Hypothalamus (tissue), 51 donors: ENCODE data around the gene WDR74.
"Not testable (repeated sequence)": the region's sequence is repeated elsewhere in the genome, so short reads cannot be mapped to it uniquely, and the experiment has no call there.

Source experiments
- DNase-seq, 51 donors: peaks; one replicate each; lab custom pipeline; 2025; lab: John Stamatoyannopoulos, UW

Gene WDR74

GRCh38 chr11:62839050-62839945, at the start of gene WDR74:
Gene WDR74 (minus strand): TSS chr11:62839590. CDS start chr11:62839570, 20 bp downstream.
- DNase-seq, result peak; percentile 55 to 99 (median 88)

- no peak for DNase-seq
Measured at GRCh38 chr11:62889126-62889483, 49.7 kb upstream of the WDR74 start.

- no peak for DNase-seq
Measured at GRCh38 chr11:62888406-62888805, 49.0 kb upstream of the WDR74 start.

GRCh38 chr11:62885137-62885750, 45.9 kb upstream of the WDR74 start:
- DNase-seq, result no peak

GRCh38 chr11:62883673-62884072, 44.3 kb upstream of the WDR74 start:
- DNase-seq, result peak in 14 of 51 donors; percentile 10 to 47 (median 34)

- no peak for DNase-seq
Measured at GRCh38 chr11:62882788-62883501, 43.6 kb upstream of the WDR74 start.

GRCh38 chr11:62882431-62882749, 43.0 kb upstream of the WDR74 start:
- no peak for DNase-seq

GRCh38 chr11:62881579-62882430, 42.4 kb upstream of the WDR74 start:
- DNase-seq, result peak in 49 of 51 donors; percentile 59 to 96 (median 83)

- DNase-seq, result peak; percentile 59 to 96 (median 84)
Measured at GRCh38 chr11:62880803-62881578, 41.6 kb upstream of the WDR74 start, which contains the start of gene SLC3A2. Gene SLC3A2 (plus strand): TSS chr11:62880896. CDS start chr11:62881024, 128 bp downstream.

- DNase-seq, result peak in 13 of 51 donors; percentile 35 to 85 (median 67)
Measured at GRCh38 chr11:62880231-62880802, 40.9 kb upstream of the WDR74 start.

- peak in 28 of 51 donors; percentile 10 to 78 (median 42) for DNase-seq
Measured at GRCh38 chr11:62879235-62879978, 40.0 kb upstream of the WDR74 start.

- no peak for DNase-seq
Measured at GRCh38 chr11:62876712-62877111, 37.3 kb upstream of the WDR74 start.

- DNase-seq, result no peak
Measured at GRCh38 chr11:62875698-62876478, 36.5 kb upstream of the WDR74 start.

GRCh38 chr11:62874851-62875250, 35.5 kb upstream of the WDR74 start:
- no peak for DNase-seq

GRCh38 chr11:62865635-62866034, 26.2 kb upstream of the WDR74 start:
- no peak for DNase-seq

GRCh38 chr11:62863687-62864335, 24.4 kb upstream of the WDR74 start:
- DNase-seq, result peak in 1 of 51 donors; percentile 17

GRCh38 chr11:62861564-62862192, 22.3 kb upstream of the WDR74 start:
- not testable (repeated sequence) for DNase-seq
